ENCODE results near the gene TIGD7.
A peak's percentile ranks its signal among the peaks of the same experiment; 100 is the strongest.

Gene TIGD7

GRCh38 chr16:3306078-3306477, 848 bp upstream of the TIGD7 start:
- DNase-seq (ENCODE audit: insufficient read length), result no peak
- no peak for TF ChIP-seq POLR2A (IDR thresholded peaks at IDR 0.05; ENCODE audit: low read depth, low read length)
- no peak for FAIRE-seq

DNA sequence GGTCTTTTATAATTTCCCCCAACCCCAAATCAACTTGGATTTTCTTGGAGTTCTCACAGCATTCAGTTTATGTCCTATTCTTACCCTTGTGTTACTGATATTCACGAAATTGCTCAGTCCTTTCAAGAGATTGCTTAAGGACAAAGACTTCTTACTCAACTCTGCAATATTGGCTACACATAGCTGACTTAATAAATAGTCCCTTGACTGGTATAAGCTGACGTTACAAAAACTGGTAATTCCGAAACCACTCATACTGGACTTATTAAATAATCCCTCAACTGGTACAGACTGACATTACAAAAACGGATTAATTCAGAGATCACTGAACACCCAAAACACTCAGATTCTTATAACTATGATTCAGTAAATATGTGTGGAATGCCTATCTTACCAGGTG, 860 bp downstream of the TIGD7 start:
- TF ChIP-seq POLR2AphosphoS5 (IDR thresholded peaks at IDR 0.05; ENCODE audit: low read depth, low read length), result no peak
- no peak for TF ChIP-seq TAF1 (IDR thresholded peaks at IDR 0.05; ENCODE audit: borderline replicate concordance, low read depth, low read length)
- TF ChIP-seq POLR2A (IDR thresholded peaks at IDR 0.05; ENCODE audit: low read depth, low read length), result no peak
- no peak for DNase-seq (ENCODE audit: insufficient read length)
- FAIRE-seq, result peak; percentile 30

- TF ChIP-seq TAF1 (IDR thresholded peaks at IDR 0.05; ENCODE audit: borderline replicate concordance, low read depth, low read length), result no peak
- no peak for TF ChIP-seq POLR2A (IDR thresholded peaks at IDR 0.05; ENCODE audit: low read depth, low read length)
- TF ChIP-seq POLR2AphosphoS5 (IDR thresholded peaks at IDR 0.05; ENCODE audit: low read depth, low read length), result no peak
- DNase-seq (ENCODE audit: insufficient read length) (no peak), FAIRE-seq (no peak)
These were observed 9.4 kb downstream of the TIGD7 start for GRCh38 chr16:3295783-3296182.

DNA sequence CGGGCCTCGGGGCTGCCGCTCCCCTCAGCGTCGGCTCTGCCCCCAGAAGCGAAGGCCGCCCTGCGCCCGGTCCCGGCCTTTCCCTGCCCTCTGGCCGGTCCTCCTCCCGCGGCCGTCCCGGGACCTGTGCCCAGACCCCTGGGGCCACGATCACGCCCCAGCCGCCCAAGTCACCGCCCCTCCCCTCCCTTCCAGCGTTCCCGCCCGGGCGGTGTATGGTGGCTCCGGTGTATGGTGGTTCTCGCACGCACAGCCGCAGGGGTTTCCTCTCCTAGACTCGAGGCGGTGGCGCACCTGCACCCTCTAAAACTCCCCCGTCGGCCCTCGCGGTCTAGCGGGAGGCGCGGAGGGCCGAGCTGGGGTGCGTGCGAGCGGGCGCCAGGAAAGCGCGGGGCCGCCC, 10.0 kb downstream of the TIGD7 start:
- TF ChIP-seq POLR2A (IDR thresholded peaks at IDR 0.05; ENCODE audit: low read depth, low read length), result no peak
- TF ChIP-seq POLR2AphosphoS5 (IDR thresholded peaks at IDR 0.05; ENCODE audit: low read depth, low read length), result no peak
- TF ChIP-seq TAF1 (IDR thresholded peaks at IDR 0.05; ENCODE audit: borderline replicate concordance, low read depth, low read length), result no peak
- FAIRE-seq (no peak), DNase-seq (ENCODE audit: insufficient read length) (no peak)

- no peak for FAIRE-seq
- TF ChIP-seq POLR2A (IDR thresholded peaks at IDR 0.05; ENCODE audit: low read depth, low read length) (no peak), POLR2AphosphoS5 (IDR thresholded peaks at IDR 0.05; ENCODE audit: low read depth, low read length) (no peak), TAF1 (IDR thresholded peaks at IDR 0.05; ENCODE audit: borderline replicate concordance, low read depth, low read length) (no peak)
- no peak for DNase-seq (ENCODE audit: insufficient read length)
These were observed 12.6 kb downstream of the TIGD7 start for GRCh38 chr16:3292604-3293003.

DNA sequence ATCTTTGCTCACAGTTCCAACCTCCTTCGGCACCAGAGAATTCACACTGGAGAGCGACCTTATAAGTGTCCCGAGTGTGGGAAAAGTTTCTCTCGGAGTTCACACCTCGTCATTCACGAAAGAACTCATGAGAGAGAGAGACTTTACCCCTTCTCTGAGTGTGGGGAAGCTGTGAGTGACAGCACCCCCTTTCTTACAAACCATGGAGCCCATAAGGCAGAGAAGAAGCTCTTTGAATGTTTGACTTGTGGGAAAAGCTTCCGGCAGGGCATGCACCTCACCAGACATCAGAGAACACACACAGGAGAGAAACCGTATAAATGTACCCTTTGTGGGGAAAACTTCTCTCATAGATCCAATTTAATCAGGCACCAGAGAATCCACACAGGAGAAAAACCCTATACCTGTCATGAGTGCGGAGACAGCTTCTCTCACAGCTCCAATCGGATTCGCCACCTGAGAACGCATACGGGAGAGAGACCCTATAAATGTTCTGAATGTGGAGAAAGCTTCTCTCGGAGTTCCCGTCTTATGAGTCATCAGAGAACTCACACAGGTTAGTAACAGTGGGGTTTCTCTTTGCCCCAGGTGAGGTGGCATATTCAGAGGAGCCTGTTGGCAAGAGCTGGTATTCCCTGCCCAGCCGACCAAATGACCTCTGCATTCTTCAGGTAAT, 15.1 kb downstream of the TIGD7 start:
- FAIRE-seq, result no peak
- TF ChIP-seq POLR2AphosphoS5 (IDR thresholded peaks at IDR 0.05; ENCODE audit: low read depth, low read length), result no peak
- TF ChIP-seq TAF1 (IDR thresholded peaks at IDR 0.05; ENCODE audit: borderline replicate concordance, low read depth, low read length), result no peak
- no peak for TF ChIP-seq POLR2A (IDR thresholded peaks at IDR 0.05; ENCODE audit: low read depth, low read length)
- no peak for DNase-seq (ENCODE audit: insufficient read length)

GRCh38 chr16:3285131-3285530, 20.1 kb downstream of the TIGD7 start:
- TF ChIP-seq POLR2AphosphoS5 (IDR thresholded peaks at IDR 0.05; ENCODE audit: low read depth, low read length), result no peak
- no peak for TF ChIP-seq TAF1 (IDR thresholded peaks at IDR 0.05; ENCODE audit: borderline replicate concordance, low read depth, low read length)
- no peak for TF ChIP-seq POLR2A (IDR thresholded peaks at IDR 0.05; ENCODE audit: low read depth, low read length)
- no peak for DNase-seq (ENCODE audit: insufficient read length)
- FAIRE-seq, result no peak

DNA sequence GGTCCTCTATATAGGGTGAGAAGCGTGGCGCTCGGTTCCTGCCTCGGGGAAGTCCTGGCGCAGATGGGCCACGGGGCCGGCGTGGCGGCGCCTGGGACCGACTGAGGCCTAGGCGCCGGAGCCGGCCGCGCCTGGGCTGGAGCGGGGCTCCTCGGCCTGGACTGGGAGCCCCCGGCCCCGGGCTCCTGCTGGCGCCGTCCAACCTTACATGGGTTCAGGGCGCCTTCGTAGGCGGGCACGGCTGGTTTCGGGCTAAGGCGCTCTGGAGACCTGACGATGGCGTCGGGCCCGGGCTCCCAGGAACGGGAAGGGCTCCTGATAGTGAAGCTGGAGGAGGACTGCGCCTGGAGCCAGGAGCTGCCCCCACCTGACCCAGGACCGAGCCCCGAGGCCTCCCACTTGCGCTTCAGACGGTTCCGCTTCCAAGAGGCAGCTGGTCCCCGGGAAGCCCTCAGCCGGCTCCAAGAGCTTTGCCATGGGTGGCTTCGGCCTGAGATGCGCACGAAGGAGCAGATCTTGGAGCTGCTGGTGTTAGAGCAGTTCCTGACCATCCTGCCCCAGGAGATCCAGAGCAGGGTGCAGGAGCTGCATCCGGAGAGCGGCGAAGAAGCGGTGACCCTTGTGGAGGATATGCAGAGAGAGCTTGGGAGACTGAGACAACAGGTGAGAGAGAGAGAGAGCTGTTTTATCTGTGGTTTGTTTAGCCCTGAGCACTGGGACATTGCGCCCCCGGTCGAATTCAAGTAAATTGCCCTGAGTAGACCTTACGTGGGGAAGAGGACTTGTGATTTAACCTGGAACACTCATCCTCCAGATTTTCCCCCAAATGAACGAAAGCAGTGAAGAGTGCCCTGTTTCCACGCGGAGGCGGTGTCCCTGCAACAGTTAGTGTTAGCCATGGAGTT, 21.4 kb downstream of the TIGD7 start:
- peak; percentile 30 for FAIRE-seq
- DNase-seq (ENCODE audit: insufficient read length), result no peak

DNA sequence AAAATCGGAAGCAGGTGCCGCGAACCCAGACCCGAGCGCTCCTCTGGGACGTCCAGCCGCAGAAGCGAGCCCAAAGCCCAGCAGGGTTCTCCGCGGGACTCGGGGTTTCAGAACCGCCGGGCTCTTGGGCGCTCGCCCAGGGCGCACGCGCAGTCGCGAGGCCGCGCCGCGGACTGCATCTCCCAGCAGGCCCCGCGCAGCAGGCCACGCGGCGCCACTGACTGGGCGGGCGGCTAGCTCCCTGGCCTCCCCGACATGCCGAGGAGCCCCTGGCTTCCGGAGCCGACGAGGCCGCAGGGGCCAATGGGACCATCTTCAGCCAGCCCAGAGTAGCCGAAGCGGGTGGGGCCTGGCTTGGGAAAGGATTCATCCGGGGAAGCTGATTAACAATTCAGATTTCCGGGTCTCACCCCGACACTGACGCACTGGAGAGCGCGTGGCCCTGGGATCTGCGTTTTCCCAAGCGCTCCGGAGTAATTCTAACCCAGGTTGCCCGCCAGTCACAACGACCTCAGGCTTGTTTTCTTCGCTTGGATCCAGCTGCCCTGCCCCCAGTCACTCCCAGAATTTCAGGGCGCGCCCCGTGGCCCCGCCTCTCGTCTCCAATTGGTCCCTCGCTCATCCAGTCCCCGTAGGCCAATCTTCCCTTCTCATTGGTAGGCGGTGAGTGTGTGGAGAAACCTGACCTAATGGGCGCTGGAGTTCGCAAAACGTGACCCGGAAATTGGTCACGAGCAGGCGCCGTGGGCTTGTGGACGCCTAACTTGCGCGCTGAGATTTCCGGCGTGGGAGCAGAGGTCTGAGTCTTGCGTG, 22.3 kb downstream of the TIGD7 start, which contains the start of gene ZNF263:
Gene ZNF263 (plus strand): TSS at position 762 of the 813 bp plus-strand sequence. CDS start 328 bp downstream, outside the sequence.
- DNase-seq (ENCODE audit: insufficient read length), result peak; percentile 95
- peak; percentile 34; the same call in 1 of the 2 replicates for TF ChIP-seq TAF1 (IDR thresholded peaks at IDR 0.05; ENCODE audit: borderline replicate concordance, low read depth, low read length)
- peak; percentile 72 for TF ChIP-seq POLR2A (IDR thresholded peaks at IDR 0.05; ENCODE audit: low read depth, low read length)
- peak; percentile 82 for TF ChIP-seq POLR2AphosphoS5 (IDR thresholded peaks at IDR 0.05; ENCODE audit: low read depth, low read length)
- FAIRE-seq, result peak; percentile 94

More for the DNA sequence above, 21.4 kb downstream of the TIGD7 start:
- TF ChIP-seq POLR2A (IDR thresholded peaks at IDR 0.05; ENCODE audit: low read depth, low read length), result no peak
- no peak for TF ChIP-seq TAF1 (IDR thresholded peaks at IDR 0.05; ENCODE audit: borderline replicate concordance, low read depth, low read length)
- no peak for TF ChIP-seq POLR2AphosphoS5 (IDR thresholded peaks at IDR 0.05; ENCODE audit: low read depth, low read length)

DNA sequence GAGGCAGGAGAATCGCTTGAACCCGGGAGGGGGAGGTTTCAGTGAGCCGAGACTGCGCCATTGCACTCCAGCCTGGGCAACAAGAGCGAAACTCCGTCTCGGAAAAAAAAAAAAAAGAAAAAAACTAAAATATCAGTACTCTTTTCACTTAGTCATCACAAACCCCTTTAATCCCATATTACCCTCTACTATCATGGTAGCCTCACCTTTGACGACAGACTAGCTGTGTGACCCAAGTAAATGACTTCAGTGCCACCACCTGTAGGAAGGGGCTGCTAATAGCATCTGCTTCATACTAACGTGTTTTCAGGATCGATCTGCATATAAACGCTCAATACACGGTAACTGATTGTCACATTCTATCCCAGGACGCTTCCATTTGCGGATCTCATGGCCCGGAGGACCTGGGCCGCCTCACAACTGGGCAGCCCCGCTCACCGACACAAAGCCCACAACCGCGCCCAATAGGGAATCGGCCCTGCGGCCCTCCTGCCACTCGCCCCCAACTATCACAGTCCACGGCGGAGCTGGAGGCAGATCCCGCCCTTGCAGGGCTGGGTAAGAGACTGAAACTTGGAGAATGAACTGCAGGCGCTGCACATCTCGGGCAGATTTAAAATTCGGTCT, 23.0 kb downstream of the TIGD7 start:
- FAIRE-seq (peak; percentile 66), DNase-seq (ENCODE audit: insufficient read length) (no peak)
- TF ChIP-seq POLR2A (IDR thresholded peaks at IDR 0.05; ENCODE audit: low read depth, low read length) (no peak), TAF1 (IDR thresholded peaks at IDR 0.05; ENCODE audit: borderline replicate concordance, low read depth, low read length) (no peak), POLR2AphosphoS5 (IDR thresholded peaks at IDR 0.05; ENCODE audit: low read depth, low read length) (no peak)

All from GM12892 (cell line).